H1 (cell line): ENCODE measurements around the gene AOPEP. TPM values are rescaled to one million over a fixed set of nuclear protein-coding genes. Genes with fewer than 3 reads are reported as not detected.

Experiments used
- BCL11A ChIP-seq, 2 experiments: IDR thresholded peaks; one replicate each; pipeline ENCODE4 v1.6.1; 2011; ENCODE audit warnings: low read depth in 2 of 2, low read length in 2 of 2, mild to moderate bottlenecking in 2 of 2
- EGR1 ChIP-seq: IDR thresholded peaks from 2 replicates; pipeline ENCODE4 v1.6.1; 2011; ENCODE audit warnings: low read depth, low read length, borderline replicate concordance
- EZH2 ChIP-seq: fragments of 200-600 bp; sonication (generic); IDR thresholded peaks from 2 replicates; pipeline ENCODE4 v1.7.1; 2012; ENCODE audit warnings: low read depth, mild to moderate bottlenecking, moderate library complexity, low read length, inconsistent platforms; ENCODE audit not compliant: severe bottlenecking
- KDM4A ChIP-seq: IDR thresholded peaks from one replicate; pipeline ENCODE4 v1.7.1; 2012; ENCODE audit warnings: low read depth, mild to moderate bottlenecking, moderate library complexity, low read length, inconsistent platforms; ENCODE audit not compliant: severe bottlenecking
- SP2 ChIP-seq: IDR thresholded peaks from 2 replicates; pipeline ENCODE4 v1.6.1; 2012; ENCODE audit warnings: mild to moderate bottlenecking, low read length, inconsistent platforms
- SP4 ChIP-seq: IDR thresholded peaks from 2 replicates; pipeline ENCODE4 v1.6.1; 2012; ENCODE audit warnings: low read length, inconsistent platforms
- TBP ChIP-seq: IDR thresholded peaks from 2 replicates; pipeline ENCODE4 v1.6.1; 2011; ENCODE audit warnings: low read depth, low read length, improper control_type of control experiment
- polyA plus RNA-seq, 7 experiments: library from polyadenylated mRNA; depleted of rRNA in 3 of 7; stranded (reverse) in 5 of 7; unstranded in 2 of 7; fragments of >200 nt in 5 of 7; fragments of 200-250 nt in 2 of 7; gene quantifications; 1 replicate in 5 of 7; 2 replicates in 1 of 7; 4 replicates in 1 of 7; pipeline versions ENCODE4 v1.2.1 to v1.2.3, GENCODE V29; 2011 to 2013; ENCODE audit warnings: missing spikeins in 2 of 7, mixed read lengths in 2 of 7
- total RNA-seq: library from RNA; stranded (reverse); fragmentation: NEBNext Ultra II Directional; extraction: Animal tissue kit (Norgen Biotek cat#: 25700); gene quantifications from 2 replicates; pipeline ENCODE4 v1.2.1, GENCODE V29; 2021

The AOPEP gene
- total and polyA plus RNA-seq, 2 of the 8 experiments (the other 6 are each of a cell fraction or from before 2014, with no cell fraction given) = 6.1 to 14.3 TPM

GRCh38 chr9:94794476-94795167, 68.1 kb downstream of the AOPEP start (continued):
- TF ChIP-seq EZH2 (no peak), KDM4A (no peak), EGR1 (no peak), SP2 (no peak), SP4 (no peak), TBP (no peak), BCL11A (IDR thresholded peaks at IDR 0.05; ENCODE audit: low read depth in 2 of 2, low read length in 2 of 2) (no peak)
